Neural progenitor cell (in vitro differentiated cells): ENCODE measurements around the gene SPATA13.

Experiments used
- EZH2 ChIP-seq: fragments of 200-600 bp; sonication (generic); IDR thresholded peaks from 2 replicates; pipeline ENCODE4 v1.6.1; 2017; ENCODE audit warnings: antibody characterized with exemption, mild to moderate bottlenecking, moderate library complexity
- TF ChIP-seq, protein P1 (sequence below): fragments of 200-600 bp; sonication (generic); IDR thresholded peaks from 2 replicates; pipeline ENCODE4 v1.5.1; 2017; ENCODE audit warnings: antibody characterized with exemption, mild to moderate bottlenecking

DNA sequence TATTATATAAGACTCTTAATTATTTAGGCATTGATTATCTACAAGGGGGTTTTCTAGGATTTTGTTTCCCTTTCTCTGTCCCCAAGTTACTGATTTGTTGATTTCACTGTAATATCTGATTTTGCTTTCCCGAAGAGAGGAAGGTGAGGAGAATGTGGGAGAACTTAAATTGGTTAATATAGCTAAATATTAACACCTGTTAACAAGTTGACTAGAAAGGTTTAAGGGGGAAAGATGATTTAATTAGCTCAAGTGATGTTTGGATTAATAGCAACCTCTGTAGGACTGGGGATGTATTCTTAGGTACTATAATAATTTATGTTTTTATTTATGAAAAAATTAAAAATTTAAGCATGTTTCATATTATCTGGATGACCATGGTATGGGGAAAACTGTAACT lies 35.1 kb downstream of the SPATA13 start:
- TF ChIP-seq, protein P1, sequence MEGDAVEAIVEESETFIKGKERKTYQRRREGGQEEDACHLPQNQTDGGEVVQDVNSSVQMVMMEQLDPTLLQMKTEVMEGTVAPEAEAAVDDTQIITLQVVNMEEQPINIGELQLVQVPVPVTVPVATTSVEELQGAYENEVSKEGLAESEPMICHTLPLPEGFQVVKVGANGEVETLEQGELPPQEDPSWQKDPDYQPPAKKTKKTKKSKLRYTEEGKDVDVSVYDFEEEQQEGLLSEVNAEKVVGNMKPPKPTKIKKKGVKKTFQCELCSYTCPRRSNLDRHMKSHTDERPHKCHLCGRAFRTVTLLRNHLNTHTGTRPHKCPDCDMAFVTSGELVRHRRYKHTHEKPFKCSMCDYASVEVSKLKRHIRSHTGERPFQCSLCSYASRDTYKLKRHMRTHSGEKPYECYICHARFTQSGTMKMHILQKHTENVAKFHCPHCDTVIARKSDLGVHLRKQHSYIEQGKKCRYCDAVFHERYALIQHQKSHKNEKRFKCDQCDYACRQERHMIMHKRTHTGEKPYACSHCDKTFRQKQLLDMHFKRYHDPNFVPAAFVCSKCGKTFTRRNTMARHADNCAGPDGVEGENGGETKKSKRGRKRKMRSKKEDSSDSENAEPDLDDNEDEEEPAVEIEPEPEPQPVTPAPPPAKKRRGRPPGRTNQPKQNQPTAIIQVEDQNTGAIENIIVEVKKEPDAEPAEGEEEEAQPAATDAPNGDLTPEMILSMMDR, result no peak
- no peak for TF ChIP-seq EZH2
